ENCODE measurements around the gene SDK1. TPM values are rescaled to one million over a fixed set of nuclear protein-coding genes. Genes with fewer than 3 reads are reported as not detected.

Gene SDK1
- total and polyA plus RNA-seq, 2 of the 8 experiments (the other 6 are each of a cell fraction or from before 2014, with no cell fraction given), result 3.3 to 7.2 TPM

GRCh38 chr7:3931843-3932242 is 630.8 kb downstream of the SDK1 start:
- no peak overlapping the region for H2BK12ac ChIP-seq (ENCODE audit: low read depth, low read length)
- CTCF ChIA-PET (ENCODE audit: partially characterized antibody), result interaction anchor here (0.8 to 1.2 kb wide), 3 partner anchors 10 to 38 kb away, joined by 3 read pairs; no protein-coding TSS in a partner anchor
- H3K9ac ChIP-seq (replicated peaks in 1 of 4; ENCODE audit: extremely low read depth in 1 of 4, low read depth in 3 of 4, low read length in 3 of 4), result no peak overlapping the region
- no peak overlapping the region for H2BK120ac ChIP-seq (replicated peaks; ENCODE audit: low read depth, low read length)
- H2AK5ac ChIP-seq (ENCODE audit: low read depth, low read length), result no peak overlapping the region
- no peaks in the 10 kb centered on the region for H3K79me1 ChIP-seq (ENCODE audit: low read depth, low read length)
- no peak overlapping the region for H2AFZ ChIP-seq (ENCODE audit: low read length)
- H2BK20ac ChIP-seq (ENCODE audit: low read length), result no peak overlapping the region
- H3K79me2 ChIP-seq (ENCODE audit: control insufficient read depth in 1 of 2, insufficient read depth in 2 of 2, low read length in 2 of 2), result no peaks in the 10 kb centered on the region
- no peak overlapping the region for H3K4ac ChIP-seq (replicated peaks; ENCODE audit: insufficient read length, low read depth, low read length)
- H3K14ac ChIP-seq (ENCODE audit: insufficient read length), result no peak overlapping the region
- H2BK15ac ChIP-seq (ENCODE audit: low read length), result no peak overlapping the region
- H3K4me1 ChIP-seq (replicated peaks in 1 of 4; ENCODE audit: control insufficient read depth in 3 of 4, insufficient read depth in 4 of 4, low read length in 3 of 4), result no peaks in the 10 kb centered on the region
- H3K4me3 ChIP-seq (ENCODE audit: extremely low read depth in 1 of 4, insufficient read depth in 2 of 4, low read depth in 3 of 4, low read length in 4 of 4), result no peak overlapping the region
- no peaks in the 10 kb centered on the region for H4K20me1 ChIP-seq (replicated peaks in 1 of 2; ENCODE audit: control insufficient read depth in 1 of 2, insufficient read depth in 2 of 2, low read length in 2 of 2)
- 86% methylated on average over 3 of the region's 3 CpGs; no CpG with 5 or more reads in 1 of the 2 experiments for WGBS, 2 experiments (ENCODE audit: extremely low coverage in 1 of 2, insufficient coverage in 1 of 2, insufficient read length in 1 of 2, insufficient replicate concordance in 2 of 2, low coverage in 1 of 2, low lambda C conversion rate in 2 of 2, missing lambda C conversion rate in 1 of 2)
- H4K91ac ChIP-seq (replicated peaks; ENCODE audit: insufficient read length, low read length), result no peak overlapping the region
- no peaks in the 10 kb centered on the region for H3K23me2 ChIP-seq (ENCODE audit: low read depth, low read length)
- H4K8ac ChIP-seq (ENCODE audit: extremely low read depth, insufficient read depth, low read length), result no peak overlapping the region
- no peak overlapping the region for H3K27ac ChIP-seq (ENCODE audit: low read depth, low read length)
- H3K36me3 ChIP-seq (ENCODE audit: control insufficient read depth in 2 of 4, insufficient read depth in 4 of 4, low read length in 3 of 4), result no peaks in the 10 kb centered on the region; a peak in 1 of 8 replicates
- DNase-seq (ENCODE audit: low read depth in 1 of 2, low spot score in 2 of 2) (no peak), FAIRE-seq (no peak)
- H2BK5ac ChIP-seq (ENCODE audit: low read depth, low read length), result no peak overlapping the region
- H3K23ac ChIP-seq (ENCODE audit: insufficient read length), result no peak overlapping the region
- H3K18ac ChIP-seq (ENCODE audit: extremely low read depth, low read length), result no peak overlapping the region
- H3K56ac ChIP-seq (replicated peaks; ENCODE audit: insufficient read length, low read depth, low read length), result no peak overlapping the region
- H4K5ac ChIP-seq (ENCODE audit: insufficient read length, low read depth, low read length), result no peak overlapping the region
- H3K9me3 ChIP-seq (ENCODE audit: insufficient read depth in 2 of 2, low read depth in 1 of 2, low read length in 1 of 2), result peaks cover 6% of the 10 kb centered on the region in 2 experiments; a peak in 3 of 4 replicates
- H3K27me3 ChIP-seq (replicated peaks in 1 of 4; ENCODE audit: control insufficient read depth in 3 of 4, extremely low read depth in 1 of 4, insufficient read depth in 3 of 4, low read length in 3 of 4), result no peaks in the 10 kb centered on the region
- no peak overlapping the region for H3K4me2 ChIP-seq (ENCODE audit: insufficient read depth in 1 of 2, low read depth in 2 of 2, low read length in 2 of 2)
- POLR2A ChIA-PET (ENCODE audit: partially characterized antibody), result no interaction called here
- TF ChIP-seq CHD2 (IDR thresholded peaks at IDR 0.05; ENCODE audit: low read length) (no peak), USF2 (IDR thresholded peaks at IDR 0.05; ENCODE audit: low read length) (no peak), GABPA (IDR thresholded peaks at IDR 0.05; ENCODE audit: borderline replicate concordance, insufficient read depth, low read length) (no peak), NANOG (IDR thresholded peaks at IDR 0.05; ENCODE audit: insufficient read depth, low read depth, low read length, poor library complexity, severe bottlenecking) (no peak)
